T-cell (primary cell): Measurements from ENCODE around the gene CERS1. TPM values are rescaled to one million over a fixed set of nuclear protein-coding genes. Genes with fewer than 3 reads are reported as not detected.

ENCODE experiments used
- ATAC-seq, 4 experiments: fragments of 200-7000 bp in 3 of 4; fragments of 150-1000 bp in 1 of 4; cut with Tn5 transposase; replicated peaks in 1 of 4; 1 replicate in 3 of 4; 2 replicates in 1 of 4; pipeline ENCODE4 v1.10.0; 2021; ENCODE audit warnings: moderate library complexity in 3 of 4, mild to moderate bottlenecking in 2 of 4, moderate number of reproducible peaks in 1 of 4
- CTCF ChIA-PET, 2 donors: fragments of 300-600 bp; sonication (Branson Sonifier 250); formaldehyde crosslinking; loops; one replicate each; lab custom pipeline; 2022; ENCODE audit warnings: antibody characterized with exemption in 2 of 2; lab: Charles Lee
- POLR2A ChIA-PET, 2 donors: fragments of 300-600 bp; sonication (Branson Sonifier 250); formaldehyde crosslinking; loops; one replicate each; lab custom pipeline; 2022; ENCODE audit warnings: antibody characterized with exemption in 2 of 2; lab: Charles Lee
- DNase-seq, 35 experiments: peaks; one replicate each; pipeline versions ENCODE4 v3.0.0 to v3.0.0-alpha.2; 2013 to 2023
- H3K27ac ChIP-seq: one replicate; pipeline ENCODE4 v1.5.1; 2013; ENCODE audit warnings: low read length
- H3K27me3 ChIP-seq, 2 experiments: replicated peaks in 1 of 2; 1 replicate in 1 of 2; 2 replicates in 1 of 2; pipeline versions ENCODE4 v1.6.1 to v1.7.0; 2013; ENCODE audit warnings: low read length in 1 of 2, mixed read lengths in 1 of 2; ENCODE audit not compliant: control insufficient read depth in 2 of 2, insufficient read depth in 2 of 2; ENCODE audit errors: extremely low read depth in 1 of 2
- H3K36me3 ChIP-seq, 2 donors: 1 replicate in 1 of 2; 2 replicates in 1 of 2; pipeline versions ENCODE4 v1.6.1 to v1.7.0; 2013; ENCODE audit warnings: low read length in 1 of 2; ENCODE audit not compliant: control insufficient read depth in 2 of 2, insufficient read depth in 1 of 2; ENCODE audit errors: extremely low read depth in 1 of 2
- H3K4me1 ChIP-seq, 2 experiments: 1 replicate in 1 of 2; 2 replicates in 1 of 2; pipeline versions ENCODE4 v1.6.1 to v1.7.0; 2013; ENCODE audit warnings: low read length in 2 of 2, mixed read lengths in 1 of 2; ENCODE audit not compliant: insufficient read depth in 2 of 2, control insufficient read depth in 1 of 2; ENCODE audit errors: extremely low read depth in 1 of 2
- H3K4me3 ChIP-seq, 2 donors: 1 replicate in 1 of 2; 2 replicates in 1 of 2; pipeline versions ENCODE4 v1.5.1 to v1.7.0; 2013; ENCODE audit warnings: mild to moderate bottlenecking in 2 of 2, low read length in 1 of 2, moderate library complexity in 1 of 2; ENCODE audit not compliant: control insufficient read depth in 1 of 2; ENCODE audit errors: extremely low read depth in 1 of 2
- H3K9me3 ChIP-seq: 2 replicates; pipeline ENCODE4 v1.7.0; 2013
- H3K27ac Mint-ChIP-seq, 2 donors: one replicate each; pipeline ENCODE4 v1.8.0; 2020 to 2021; ENCODE audit warnings: mild to moderate bottlenecking in 2 of 2, mixed read lengths in 2 of 2
- H3K27me3 Mint-ChIP-seq, 2 donors: one replicate each; pipeline ENCODE4 v1.8.0; 2021 to 2022; ENCODE audit warnings: mixed read lengths in 2 of 2
- H3K36me3 Mint-ChIP-seq: one replicate; pipeline ENCODE4 v1.8.0; 2021; ENCODE audit warnings: mixed read lengths
- H3K4me1 Mint-ChIP-seq, 3 donors: one replicate each; pipeline ENCODE4 v1.8.0; 2020 to 2022; ENCODE audit warnings: mixed read lengths in 3 of 3, mild to moderate bottlenecking in 1 of 3
- H3K4me3 Mint-ChIP-seq, 3 donors: one replicate each; pipeline ENCODE4 v1.8.0; 2020 to 2022; ENCODE audit warnings: mild to moderate bottlenecking in 3 of 3, mixed read lengths in 3 of 3, moderate library complexity in 3 of 3
- H3K9me3 Mint-ChIP-seq, 3 donors: one replicate each; pipeline ENCODE4 v1.8.0; 2020 to 2022; ENCODE audit warnings: mixed read lengths in 3 of 3
- WGBS: methylation state at CpG from one replicate; pipeline ENCODE4 v1.1.5; 2013; ENCODE audit warnings: missing lambda C conversion rate; ENCODE audit not compliant: insufficient coverage; 5-methylcytosine and 5-hydroxymethylcytosine counted together
- total RNA-seq, 35 experiments: library from RNA in 6 of 35; stranded (reverse) in 6 of 35; fragments of 120-200 nt in 1 of 35; gene quantifications; one replicate each; pipeline versions ENCODE4 v1.2.1 to v1.2.4 and lab custom pipeline; 2013 to 2026

Gene CERS1
- total RNA-seq, 5 donors from 2014 or later (not counting 1 experiment from before 2014, with no cell fraction given) = 0.20 TPM; not detected in 3

GRCh38 chr19:18862976-18863842 is 32.7 kb downstream of the CERS1 start:
- peaks cover 0 to 2% of the 10 kb centered on the region in 2 experiments for H3K27me3 ChIP-seq
- H3K4me1 ChIP-seq = peaks cover 0 to 15% of the 10 kb centered on the region in 2 experiments
- ChIA-PET POLR2A (no interaction called here), CTCF (interaction anchor here in 1 of 2 donors (0.6 kb wide), 1 partner anchor 74 kb away, joined by 7 read pairs; no protein-coding TSS in a partner anchor)
- no peak overlapping the region for H3K4me3 ChIP-seq
- DNase-seq (no peak), ATAC-seq (no peak)
- Mint-ChIP-seq H3K4me1 (peaks cover 0 to 3% (median 0%) of the 10 kb centered on the region in 3 donors), H3K9me3 (no peaks in the 10 kb centered on the region), H3K4me3 (no peak overlapping the region), H3K27me3 (no peaks in the 10 kb centered on the region), H3K36me3 (peaks cover 38% of the 10 kb centered on the region), H3K27ac (no peak overlapping the region)
- H3K27ac ChIP-seq = no peak overlapping the region
- H3K36me3 ChIP-seq = peaks cover 54 to 97% of the 10 kb centered on the region in 2 donors
- WGBS = 97% methylated on average over 28 of the region's 33 CpGs
- no peaks in the 10 kb centered on the region for H3K9me3 ChIP-seq

GRCh38 chr19:18861917-18862316 is 34.0 kb downstream of the CERS1 start:
- Histone ChIP-seq H3K4me1 (peaks cover 0 to 15% of the 10 kb centered on the region in 2 experiments), H3K27ac (no peak overlapping the region), H3K36me3 (peaks cover 52 to 97% of the 10 kb centered on the region in 2 donors), H3K27me3 (peaks cover 0 to 2% of the 10 kb centered on the region in 2 experiments), H3K9me3 (no peaks in the 10 kb centered on the region), H3K4me3 (no peak overlapping the region)
- no peak for ATAC-seq
- ChIA-PET POLR2A (no interaction called here), CTCF (interaction anchor here in 1 of 2 donors (0.7 to 1.1 kb wide), 2 partner anchors 15 to 19 kb away, joined by 3 read pairs; no protein-coding TSS in a partner anchor)
- no peaks in the 10 kb centered on the region for H3K9me3 Mint-ChIP-seq
- H3K27me3 Mint-ChIP-seq = no peaks in the 10 kb centered on the region
- WGBS = 97% methylated on average over 12 of the region's 12 CpGs
- peaks cover 39% of the 10 kb centered on the region for H3K36me3 Mint-ChIP-seq
- DNase-seq = no peak
- peaks cover 0 to 2% (median 0%) of the 10 kb centered on the region in 3 donors for H3K4me1 Mint-ChIP-seq
- no peak overlapping the region for H3K27ac Mint-ChIP-seq
- no peak overlapping the region for H3K4me3 Mint-ChIP-seq

- H3K9me3 Mint-ChIP-seq = no peaks in the 10 kb centered on the region
- H3K27me3 Mint-ChIP-seq = no peaks in the 10 kb centered on the region
- ATAC-seq (no peak), DNase-seq (no peak)
- Histone ChIP-seq H3K36me3 (peaks cover 51 to 99% of the 10 kb centered on the region in 2 donors), H3K27me3 (peaks cover 0 to 2% of the 10 kb centered on the region in 2 experiments), H3K4me3 (no peak overlapping the region), H3K9me3 (no peaks in the 10 kb centered on the region), H3K27ac (no peak overlapping the region), H3K4me1 (peaks cover 0 to 9% of the 10 kb centered on the region in 2 experiments)
- ChIA-PET POLR2A (no interaction called here), CTCF (interaction anchor here in 1 of 2 donors (1.1 kb wide), 1 partner anchor 14 kb away, joined by 3 read pairs; no protein-coding TSS in a partner anchor)
- 54% methylated on average over 8 of the region's 9 CpGs for WGBS
- H3K4me1 Mint-ChIP-seq = no peaks in the 10 kb centered on the region
- no peak overlapping the region for H3K4me3 Mint-ChIP-seq
- H3K27ac Mint-ChIP-seq = no peak overlapping the region
- peaks cover 46% of the 10 kb centered on the region for H3K36me3 Mint-ChIP-seq
These were observed 34.7 kb downstream of the CERS1 start for GRCh38 chr19:18861235-18861634.

DNA sequence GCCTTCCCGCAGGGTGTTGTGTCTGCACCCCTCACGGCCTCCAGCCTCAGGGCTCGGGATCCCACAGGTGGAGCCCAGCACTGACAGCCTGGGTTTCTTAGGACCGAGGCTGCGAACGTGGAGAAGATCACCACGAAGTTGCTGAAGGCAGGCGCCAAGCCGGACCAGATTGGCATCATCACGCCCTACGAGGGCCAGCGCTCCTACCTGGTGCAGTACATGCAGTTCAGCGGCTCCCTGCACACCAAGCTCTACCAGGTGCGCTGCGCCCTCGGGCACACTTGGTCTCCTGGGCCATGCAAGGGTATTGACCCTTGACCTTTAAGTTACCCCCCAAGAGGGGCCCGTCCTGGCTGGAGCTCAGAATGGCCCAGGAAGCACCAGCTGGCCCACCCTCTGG is 35.2 kb downstream of the CERS1 start:
- peaks cover 0 to 2% of the 10 kb centered on the region in 2 experiments for H3K27me3 ChIP-seq
- ChIA-PET POLR2A (no interaction called here), CTCF (interaction anchor here in 1 of 2 donors (1.1 kb wide), 1 partner anchor 14 kb away, joined by 3 read pairs; no protein-coding TSS in a partner anchor)
- H3K9me3 ChIP-seq = no peaks in the 10 kb centered on the region
- DNase-seq = no peak
- H3K27ac ChIP-seq = no peak overlapping the region
- H3K4me1 ChIP-seq = peaks cover 0 to 6% of the 10 kb centered on the region in 2 experiments
- H3K36me3 ChIP-seq = peaks cover 47 to 99% of the 10 kb centered on the region in 2 donors
- no peaks in the 10 kb centered on the region for H3K4me1 Mint-ChIP-seq
- no peaks in the 10 kb centered on the region for H3K27me3 Mint-ChIP-seq
- no peak overlapping the region for H3K4me3 ChIP-seq
- WGBS = 95% methylated on average over 17 of the region's 17 CpGs
- no peak overlapping the region for H3K27ac Mint-ChIP-seq
- no peak for ATAC-seq
- H3K4me3 Mint-ChIP-seq = no peak overlapping the region
- peaks cover 46% of the 10 kb centered on the region for H3K36me3 Mint-ChIP-seq
- H3K9me3 Mint-ChIP-seq = no peaks in the 10 kb centered on the region

DNA sequence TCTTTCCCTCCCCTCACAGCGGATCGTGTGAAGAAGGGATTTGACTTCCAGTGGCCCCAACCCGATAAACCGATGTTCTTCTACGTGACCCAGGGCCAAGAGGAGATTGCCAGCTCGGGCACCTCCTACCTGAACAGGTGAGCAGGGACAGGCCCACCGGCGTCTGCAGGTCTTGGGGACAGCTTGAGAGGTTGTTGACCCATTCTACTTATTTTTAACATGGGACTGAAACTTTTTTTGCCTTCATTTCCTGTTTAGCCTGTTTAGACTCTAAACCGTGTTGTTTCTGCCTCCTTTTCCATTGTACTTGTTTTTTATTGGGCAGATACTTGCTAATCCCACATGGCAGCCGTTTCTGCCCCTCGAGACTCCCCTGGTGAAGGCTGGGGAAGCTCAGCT is 35.7 kb downstream of the CERS1 start:
- no peaks in the 10 kb centered on the region for H3K4me1 Mint-ChIP-seq
- Histone ChIP-seq H3K9me3 (no peaks in the 10 kb centered on the region), H3K4me1 (peaks cover 0 to 6% of the 10 kb centered on the region in 2 experiments), H3K4me3 (no peak overlapping the region), H3K27me3 (peaks cover 0 to 2% of the 10 kb centered on the region in 2 experiments), H3K27ac (no peak overlapping the region), H3K36me3 (peaks cover 46 to 99% of the 10 kb centered on the region in 2 donors)
- H3K36me3 Mint-ChIP-seq = peaks cover 49% of the 10 kb centered on the region
- ChIA-PET POLR2A (no interaction called here), CTCF (interaction anchor here in 1 of 2 donors (0.6 kb wide), 1 partner anchor 31 kb away, joined by 3 read pairs; no protein-coding TSS in a partner anchor)
- H3K27me3 Mint-ChIP-seq = no peaks in the 10 kb centered on the region
- no peak for ATAC-seq
- DNase-seq = no peak
- 80% methylated on average over 5 of the region's 11 CpGs for WGBS
- no peak overlapping the region for H3K4me3 Mint-ChIP-seq
- no peaks in the 10 kb centered on the region for H3K9me3 Mint-ChIP-seq
- H3K27ac Mint-ChIP-seq = no peak overlapping the region

GRCh38 chr19:18859676-18860301 is 36.2 kb downstream of the CERS1 start:
- Histone ChIP-seq H3K9me3 (no peaks in the 10 kb centered on the region), H3K4me3 (no peak overlapping the region), H3K4me1 (peaks cover 0 to 6% of the 10 kb centered on the region in 2 experiments), H3K27me3 (peaks cover 0 to 2% of the 10 kb centered on the region in 2 experiments), H3K36me3 (peaks cover 51 to 99% of the 10 kb centered on the region in 2 donors), H3K27ac (no peak overlapping the region)
- no peaks in the 10 kb centered on the region for H3K4me1 Mint-ChIP-seq
- 96% methylated on average over 11 of the region's 12 CpGs for WGBS
- POLR2A ChIA-PET = no interaction called here
- no peaks in the 10 kb centered on the region for H3K9me3 Mint-ChIP-seq
- H3K4me3 Mint-ChIP-seq = no peak overlapping the region
- no peaks in the 10 kb centered on the region for H3K27me3 Mint-ChIP-seq
- CTCF ChIA-PET = interaction anchor here (0.5 to 0.6 kb wide), 2 partner anchors 31 to 409 kb away, joined by 3 read pairs; no protein-coding TSS in a partner anchor
- peaks cover 52% of the 10 kb centered on the region for H3K36me3 Mint-ChIP-seq
- DNase-seq (no peak), ATAC-seq (no peak)
- H3K27ac Mint-ChIP-seq = no peak overlapping the region
